Right lobe of liver (tissue), 4 donors: Measurements from ENCODE around the gene DSE.

ENCODE experiments used
- POLR2A ChIP-seq: fragments of 450-650 bp; IDR thresholded peaks from one replicate; pipeline ENCODE4 v1.6.1; 2017; ENCODE audit warnings: antibody characterized with exemption, mild to moderate bottlenecking
- TF ChIP-seq, protein P1 (sequence below), 4 donors: fragments of 200-600 bp in 3 of 4; fragments of 450-650 bp in 1 of 4; IDR thresholded peaks; one replicate each; pipeline versions ENCODE4 v1.5.1 to v1.8.0; 2016 to 2022; ENCODE audit warnings: antibody characterized with exemption in 4 of 4, mild to moderate bottlenecking in 2 of 4
- donor health status: DM: no; HTN: no; CAD: no.
- donor health status: DM: no; HTN: no; CAD: no.
- donor health status: DM: no; HTN: yes; CAD: no.

DNA sequence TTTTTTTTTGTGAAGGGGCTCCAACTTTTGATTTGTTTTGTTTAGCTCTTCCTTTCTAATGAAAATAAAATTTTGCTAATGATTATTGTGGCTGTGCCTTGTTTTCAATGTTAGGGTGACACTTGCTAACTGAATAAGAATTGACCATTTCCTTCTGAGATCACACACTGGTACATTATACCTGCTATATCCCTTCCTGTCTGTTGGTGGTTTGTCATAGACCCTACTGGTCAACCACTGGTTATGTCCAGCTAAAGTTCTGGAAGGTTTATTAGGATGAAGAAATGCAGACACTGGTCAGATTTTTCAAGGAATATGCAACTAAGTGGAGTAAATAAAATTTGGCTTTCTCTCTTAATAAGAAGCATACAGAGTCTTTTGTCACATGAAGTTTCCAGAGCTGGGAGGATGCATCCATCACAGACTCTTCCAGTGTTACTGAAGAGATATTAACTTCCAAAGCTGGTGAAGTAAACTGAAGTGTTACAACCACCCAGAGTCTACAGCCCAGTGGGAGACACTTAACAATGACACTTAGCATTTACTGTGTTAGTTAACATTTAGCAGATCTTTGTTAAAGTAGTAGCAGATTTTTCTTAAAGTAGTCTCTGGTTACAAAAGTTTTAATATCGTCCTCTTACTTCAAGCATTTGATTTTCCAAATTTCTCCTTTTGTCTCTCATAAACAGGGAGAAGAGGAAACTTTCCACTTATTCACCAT lies 121.0 kb downstream of the DSE start:
- TF ChIP-seq, protein P1, sequence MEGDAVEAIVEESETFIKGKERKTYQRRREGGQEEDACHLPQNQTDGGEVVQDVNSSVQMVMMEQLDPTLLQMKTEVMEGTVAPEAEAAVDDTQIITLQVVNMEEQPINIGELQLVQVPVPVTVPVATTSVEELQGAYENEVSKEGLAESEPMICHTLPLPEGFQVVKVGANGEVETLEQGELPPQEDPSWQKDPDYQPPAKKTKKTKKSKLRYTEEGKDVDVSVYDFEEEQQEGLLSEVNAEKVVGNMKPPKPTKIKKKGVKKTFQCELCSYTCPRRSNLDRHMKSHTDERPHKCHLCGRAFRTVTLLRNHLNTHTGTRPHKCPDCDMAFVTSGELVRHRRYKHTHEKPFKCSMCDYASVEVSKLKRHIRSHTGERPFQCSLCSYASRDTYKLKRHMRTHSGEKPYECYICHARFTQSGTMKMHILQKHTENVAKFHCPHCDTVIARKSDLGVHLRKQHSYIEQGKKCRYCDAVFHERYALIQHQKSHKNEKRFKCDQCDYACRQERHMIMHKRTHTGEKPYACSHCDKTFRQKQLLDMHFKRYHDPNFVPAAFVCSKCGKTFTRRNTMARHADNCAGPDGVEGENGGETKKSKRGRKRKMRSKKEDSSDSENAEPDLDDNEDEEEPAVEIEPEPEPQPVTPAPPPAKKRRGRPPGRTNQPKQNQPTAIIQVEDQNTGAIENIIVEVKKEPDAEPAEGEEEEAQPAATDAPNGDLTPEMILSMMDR (IDR thresholded peaks at IDR 0.05): no peak
- TF ChIP-seq POLR2A: no peak
